Measurements from ENCODE around the gene ODF2. TPM values are rescaled to one million over a fixed set of nuclear protein-coding genes. Genes with fewer than 3 reads are reported as not detected.

The ODF2 gene
- total and polyA plus RNA-seq, 10 of the 15 experiments (the other 5 are each of a cell fraction or from before 2014, with no cell fraction given): 8.7 to 65.1 (median 38.5) TPM

DNA sequence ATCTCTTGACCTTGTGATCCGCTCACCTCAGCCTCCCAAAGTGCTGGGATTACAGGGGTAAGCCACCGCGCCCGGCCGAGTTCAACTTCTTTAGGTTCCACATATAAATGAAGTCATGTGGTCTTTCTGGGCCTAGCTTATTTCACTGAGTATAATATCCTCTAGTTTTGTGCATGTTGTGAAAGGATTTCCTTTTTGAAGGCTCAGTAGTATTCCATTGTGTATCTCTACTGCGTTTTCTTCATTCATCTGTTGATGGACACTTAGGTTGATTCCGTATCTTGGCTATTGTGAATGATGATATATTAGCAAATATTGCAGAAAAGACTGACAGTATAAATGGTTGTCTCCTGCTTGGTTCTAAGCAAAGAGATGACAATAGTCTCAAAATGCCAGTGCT, 20.1 kb downstream of the ODF2 start:
- H3K27me3 ChIP-seq (replicated peaks in 1 of 2; ENCODE audit: control insufficient read depth in 2 of 2, insufficient read depth in 2 of 2, low read length in 1 of 2): no peaks in the 10 kb centered on the region
- no peaks in the 10 kb centered on the region for H3K4me1 ChIP-seq (ENCODE audit: control insufficient read depth, insufficient read depth, low read length)
- in situ Hi-C loops (cut with MboI): no loop called here
- H3K9me3 ChIP-seq (replicated peaks; ENCODE audit: control insufficient read depth, insufficient read depth, low read length): no peaks in the 10 kb centered on the region
- RAD21 ChIA-PET (ENCODE audit: unreplicated experiment): no interaction called here
- TF ChIP-seq, protein P1, sequence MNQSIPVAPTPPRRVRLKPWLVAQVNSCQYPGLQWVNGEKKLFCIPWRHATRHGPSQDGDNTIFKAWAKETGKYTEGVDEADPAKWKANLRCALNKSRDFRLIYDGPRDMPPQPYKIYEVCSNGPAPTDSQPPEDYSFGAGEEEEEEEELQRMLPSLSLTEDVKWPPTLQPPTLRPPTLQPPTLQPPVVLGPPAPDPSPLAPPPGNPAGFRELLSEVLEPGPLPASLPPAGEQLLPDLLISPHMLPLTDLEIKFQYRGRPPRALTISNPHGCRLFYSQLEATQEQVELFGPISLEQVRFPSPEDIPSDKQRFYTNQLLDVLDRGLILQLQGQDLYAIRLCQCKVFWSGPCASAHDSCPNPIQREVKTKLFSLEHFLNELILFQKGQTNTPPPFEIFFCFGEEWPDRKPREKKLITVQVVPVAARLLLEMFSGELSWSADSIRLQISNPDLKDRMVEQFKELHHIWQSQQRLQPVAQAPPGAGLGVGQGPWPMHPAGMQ (IDR thresholded peaks at IDR 0.05; ENCODE audit: borderline replicate concordance): no peak
- TF ChIP-seq SMARCA5 (IDR thresholded peaks at IDR 0.05) (no peak), ATF7 (IDR thresholded peaks at IDR 0.05; ENCODE audit: low read depth) (no peak)
- intact Hi-C loops (cut with micrococcal nuclease; ENCODE audit: unreplicated experiment): no loop called here
- H3K4me2 ChIP-seq (ENCODE audit: control insufficient read depth, insufficient read depth): no peak overlapping the region
- peaks cover 13 to 14% of the 10 kb centered on the region in 2 experiments; a peak in 3 of 4 replicates for H3K36me3 ChIP-seq (ENCODE audit: control insufficient read depth in 2 of 2, insufficient read depth in 2 of 2, low read length in 1 of 2)
- no peaks in the 10 kb centered on the region for H3K79me2 ChIP-seq (ENCODE audit: control insufficient read depth, insufficient read depth, low read length)
- POLR2A ChIA-PET: no interaction called here
- no TSS peak for BruUV-seq (replicated peaks)
- no peaks in the 10 kb centered on the region for H4K20me1 ChIP-seq (ENCODE audit: control insufficient read depth, insufficient read depth)
- CTCF ChIA-PET: no interaction called here
- H2AFZ ChIP-seq (ENCODE audit: control insufficient read depth, low read depth, low read length): no peak overlapping the region
- WGBS (ENCODE audit: insufficient coverage, insufficient replicate concordance, low lambda C conversion rate, missing lambda C conversion rate): 98% methylated on average over 7 of the region's 7 CpGs
- no peak for DNase-seq (ENCODE audit: low read depth, low spot score)
- no peak for ATAC-seq
- no peak overlapping the region for H3K4me3 ChIP-seq
- H3K27ac ChIP-seq (ENCODE audit: control insufficient read depth, insufficient read depth): no peak overlapping the region
- no peak for FAIRE-seq
- SMC1A ChIA-PET (ENCODE audit: uncharacterized antibody, unreplicated experiment): no interaction called here
- H3K9ac ChIP-seq (ENCODE audit: control insufficient read depth, insufficient read depth, low read length): no peak overlapping the region

DNA sequence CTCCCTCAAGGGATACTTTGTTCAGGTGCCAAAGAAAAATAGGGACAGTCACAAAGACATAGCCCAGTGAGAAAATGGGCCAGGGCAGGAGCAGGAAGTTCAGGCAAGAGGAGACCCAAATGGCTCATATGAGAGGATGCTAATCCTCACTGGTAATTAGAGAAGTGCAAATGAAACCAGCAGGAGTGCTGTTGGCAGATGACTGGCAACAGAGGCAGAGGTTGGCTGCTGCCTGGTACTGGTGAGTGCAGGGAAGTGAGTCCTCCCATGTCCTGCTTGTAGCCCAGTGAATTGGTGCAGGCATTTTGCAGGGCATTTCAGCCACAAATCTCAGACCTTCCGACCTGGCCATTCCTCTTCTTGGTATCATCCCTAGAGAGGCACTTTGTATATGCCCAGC, 23.5 kb downstream of the ODF2 start:
- Histone ChIP-seq H3K36me3 (ENCODE audit: control insufficient read depth in 2 of 2, insufficient read depth in 2 of 2, low read length in 1 of 2) (peaks cover 16 to 19% of the 10 kb centered on the region in 2 experiments; a peak in 3 of 4 replicates), H3K27me3 (replicated peaks in 1 of 2; ENCODE audit: control insufficient read depth in 2 of 2, insufficient read depth in 2 of 2, low read length in 1 of 2) (no peaks in the 10 kb centered on the region), H3K4me3 (no peak overlapping the region), H4K20me1 (ENCODE audit: control insufficient read depth, insufficient read depth) (no peaks in the 10 kb centered on the region), H2AFZ (ENCODE audit: control insufficient read depth, low read depth, low read length) (no peak overlapping the region), H3K9ac (ENCODE audit: control insufficient read depth, insufficient read depth, low read length) (no peak overlapping the region), H3K9me3 (replicated peaks; ENCODE audit: control insufficient read depth, insufficient read depth, low read length) (no peaks in the 10 kb centered on the region), H3K4me1 (ENCODE audit: control insufficient read depth, insufficient read depth, low read length) (no peaks in the 10 kb centered on the region), H3K27ac (ENCODE audit: control insufficient read depth, insufficient read depth) (no peak overlapping the region), H3K4me2 (ENCODE audit: control insufficient read depth, insufficient read depth) (no peak overlapping the region), H3K79me2 (ENCODE audit: control insufficient read depth, insufficient read depth, low read length) (no peaks in the 10 kb centered on the region)
- ChIA-PET RAD21 (ENCODE audit: unreplicated experiment) (interaction anchor here (0.6 kb wide), 1 partner anchor 108 kb away, joined by 3 read pairs; the partner anchor contains the start of gene URM1), CTCF (interaction anchor here (0.8 to 1.5 kb wide), 2 partner anchors 117 to 184 kb away, joined by 3 read pairs; no protein-coding TSS in a partner anchor), POLR2A (no interaction called here), SMC1A (ENCODE audit: uncharacterized antibody, unreplicated experiment) (no interaction called here)
- in situ Hi-C loops (cut with MboI): no loop called here
- ATAC-seq (no peak), FAIRE-seq (no peak), DNase-seq (ENCODE audit: low read depth, low spot score) (no peak)
- BruUV-seq (replicated peaks): no TSS peak
- TF ChIP-seq, protein P2, sequence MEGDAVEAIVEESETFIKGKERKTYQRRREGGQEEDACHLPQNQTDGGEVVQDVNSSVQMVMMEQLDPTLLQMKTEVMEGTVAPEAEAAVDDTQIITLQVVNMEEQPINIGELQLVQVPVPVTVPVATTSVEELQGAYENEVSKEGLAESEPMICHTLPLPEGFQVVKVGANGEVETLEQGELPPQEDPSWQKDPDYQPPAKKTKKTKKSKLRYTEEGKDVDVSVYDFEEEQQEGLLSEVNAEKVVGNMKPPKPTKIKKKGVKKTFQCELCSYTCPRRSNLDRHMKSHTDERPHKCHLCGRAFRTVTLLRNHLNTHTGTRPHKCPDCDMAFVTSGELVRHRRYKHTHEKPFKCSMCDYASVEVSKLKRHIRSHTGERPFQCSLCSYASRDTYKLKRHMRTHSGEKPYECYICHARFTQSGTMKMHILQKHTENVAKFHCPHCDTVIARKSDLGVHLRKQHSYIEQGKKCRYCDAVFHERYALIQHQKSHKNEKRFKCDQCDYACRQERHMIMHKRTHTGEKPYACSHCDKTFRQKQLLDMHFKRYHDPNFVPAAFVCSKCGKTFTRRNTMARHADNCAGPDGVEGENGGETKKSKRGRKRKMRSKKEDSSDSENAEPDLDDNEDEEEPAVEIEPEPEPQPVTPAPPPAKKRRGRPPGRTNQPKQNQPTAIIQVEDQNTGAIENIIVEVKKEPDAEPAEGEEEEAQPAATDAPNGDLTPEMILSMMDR (IDR thresholded peaks at IDR 0.05 in 2 of 3, conservative IDR thresholded peaks at IDR 0.05 in 1 of 3; ENCODE audit: control insufficient read depth in 2 of 3, extremely low read depth in 1 of 3, insufficient read depth in 1 of 3, low read depth in 3 of 3, low read length in 3 of 3): 0 out of 6 replicates have a peak, but pooled peaks of 1 of the 3 experiments have one; percentile 4
- TF ChIP-seq SUPT20H (IDR thresholded peaks at IDR 0.05; ENCODE audit: borderline replicate concordance, control insufficient read depth, low read depth, low read length) (no peak), NFIC (IDR thresholded peaks at IDR 0.05; ENCODE audit: low read depth, low read length) (no peak)
- intact Hi-C loops (cut with micrococcal nuclease; ENCODE audit: unreplicated experiment): no loop called here
- 100% methylated on average over 1 of the region's 1 CpG for WGBS (ENCODE audit: insufficient coverage, insufficient replicate concordance, low lambda C conversion rate, missing lambda C conversion rate)
